Stimulated activated CD8-positive, alpha-beta memory T cell treated with anti-CD3 and anti-CD28 coated beads, Interleukin-7, amount 100 ng/mL, for 48 hours (primary cell): ENCODE measurements around the gene LIN37.
"Not testable (repeated sequence)": the region's sequence is repeated elsewhere in the genome, so short reads cannot be mapped to it uniquely, and the experiment has no call there.

ENCODE experiments used
- DNase-seq, 2 donors: peaks; one replicate each; pipeline ENCODE4 v3.0.0-alpha.2; 2020; ENCODE audit warnings: low read depth in 1 of 2; ENCODE audit errors: extremely low read depth in 1 of 2

The LIN37 gene

GRCh38 chr19:35719402-35720162 lies 28.8 kb upstream of the LIN37 start:
- no peak for DNase-seq

DNA sequence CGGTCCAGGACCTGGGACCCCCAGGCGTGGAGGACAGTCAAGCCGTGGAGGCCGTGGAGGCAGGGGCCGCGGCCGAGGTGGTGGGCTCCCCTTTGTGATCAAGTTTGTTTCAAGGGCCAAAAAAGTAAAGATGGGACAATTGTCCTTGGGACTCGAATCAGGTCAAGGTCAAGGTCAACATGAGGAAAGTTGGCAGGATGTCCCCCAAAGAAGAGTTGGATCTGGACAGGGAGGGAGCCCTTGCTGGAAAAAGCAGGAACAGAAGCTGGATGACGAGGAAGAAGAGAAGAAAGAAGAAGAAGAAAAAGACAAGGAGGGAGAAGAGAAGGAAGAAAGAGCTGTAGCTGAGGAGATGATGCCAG lies 28.2 kb upstream of the LIN37 start:
- DNase-seq: no peak

DNA sequence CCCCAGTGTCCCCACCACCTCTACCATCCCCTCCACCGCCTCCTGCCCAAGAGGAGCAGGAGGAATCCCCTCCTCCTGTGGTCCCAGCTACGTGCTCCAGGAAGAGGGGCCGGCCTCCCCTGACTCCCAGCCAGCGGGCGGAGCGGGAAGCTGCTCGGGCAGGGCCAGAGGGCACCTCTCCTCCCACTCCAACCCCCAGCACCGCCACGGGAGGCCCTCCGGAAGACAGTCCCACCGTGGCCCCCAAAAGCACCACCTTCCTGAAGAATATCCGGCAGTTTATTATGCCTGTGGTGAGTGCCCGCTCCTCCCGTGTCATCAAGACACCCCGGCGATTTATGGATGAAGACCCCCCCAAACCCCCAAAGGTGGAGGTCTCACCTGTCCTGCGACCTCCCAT lies 27.7 kb upstream of the LIN37 start:
- DNase-seq: no peak

- DNase-seq: no peak
Observed at GRCh38 chr19:35721374-35721773, 27.0 kb upstream of the LIN37 start.

DNA sequence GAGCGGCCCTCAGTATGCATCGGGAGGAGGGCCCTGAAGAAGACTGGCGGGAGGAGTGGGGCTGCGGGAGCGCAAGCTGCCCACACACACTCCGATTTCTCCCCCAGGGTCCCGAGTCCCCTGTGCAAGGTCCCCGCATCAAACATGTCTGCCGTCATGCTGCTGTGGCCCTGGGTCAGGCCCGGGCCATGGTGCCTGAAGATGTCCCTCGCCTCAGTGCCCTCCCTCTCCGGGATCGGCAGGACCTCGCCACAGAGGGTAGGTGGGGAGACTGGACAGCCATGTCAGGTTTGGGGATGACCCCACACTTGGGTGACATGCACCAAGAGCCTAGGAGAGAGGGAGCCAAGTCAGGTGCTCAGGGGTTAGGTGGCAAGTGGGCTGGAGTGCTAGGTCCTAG lies 25.9 kb upstream of the LIN37 start:
- no peak for DNase-seq

GRCh38 chr19:35722897-35723296 lies 25.5 kb upstream of the LIN37 start:
- no peak for DNase-seq

DNA sequence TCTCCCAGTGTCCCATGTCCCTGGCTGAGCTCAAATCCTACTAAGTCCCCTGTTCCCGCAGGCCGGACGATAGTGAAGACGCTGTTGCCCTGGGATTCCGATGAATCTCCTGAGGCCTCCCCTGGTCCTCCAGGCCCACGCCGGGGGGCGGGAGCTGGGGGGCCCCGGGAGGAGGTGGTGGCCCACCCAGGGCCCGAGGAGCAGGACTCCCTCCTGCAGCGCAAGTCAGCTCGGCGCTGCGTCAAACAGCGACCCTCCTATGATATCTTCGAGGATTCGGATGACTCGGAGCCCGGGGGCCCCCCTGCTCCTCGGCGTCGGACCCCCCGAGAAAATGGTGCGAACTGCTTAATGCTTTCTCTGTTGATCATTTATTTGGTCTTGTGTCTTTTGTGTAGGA lies 24.7 kb upstream of the LIN37 start:
- no peak for DNase-seq

DNA sequence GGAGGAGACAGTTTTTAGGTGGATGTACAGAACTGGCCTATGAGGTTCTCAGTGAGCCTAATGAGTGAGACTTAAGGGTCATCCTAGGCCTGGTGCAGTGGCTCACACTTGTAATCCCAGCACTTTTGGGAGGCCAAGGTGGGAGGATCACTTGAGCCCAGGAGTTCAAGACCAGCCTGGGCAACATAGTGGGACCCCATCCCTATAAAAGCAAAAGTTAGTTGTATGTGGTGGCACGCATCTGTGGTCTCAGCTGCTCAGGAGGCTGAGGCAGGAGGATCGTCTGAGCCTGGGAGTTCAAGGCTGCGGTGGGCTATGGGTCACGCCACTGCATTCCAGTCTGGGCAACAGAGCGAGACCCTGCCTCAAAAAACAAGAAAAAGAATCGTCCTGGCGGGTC lies 24.2 kb upstream of the LIN37 start:
- DNase-seq: not testable (repeated sequence)

DNA sequence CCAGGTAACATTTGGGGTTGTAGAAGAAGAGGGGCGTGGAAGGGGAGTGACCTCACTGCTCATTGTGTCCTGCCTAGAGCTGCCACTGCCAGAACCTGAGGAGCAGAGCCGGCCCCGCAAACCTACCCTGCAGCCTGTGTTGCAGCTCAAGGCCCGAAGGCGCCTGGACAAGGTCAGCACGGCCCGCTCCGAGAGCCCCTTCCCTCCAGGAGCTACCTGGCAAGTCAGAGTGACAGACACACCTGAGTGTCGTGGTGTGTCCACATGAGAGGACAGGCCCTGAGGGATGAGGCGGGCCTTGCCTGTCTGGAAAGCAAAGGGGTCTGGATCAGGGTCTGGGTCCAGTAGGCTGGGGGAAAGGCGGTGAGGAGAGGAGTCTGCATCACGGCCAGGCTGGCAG lies 23.8 kb upstream of the LIN37 start:
- no peak for DNase-seq

GRCh38 chr19:35725216-35725861 lies 23.0 kb upstream of the LIN37 start:
- no peak for DNase-seq

- no peak for DNase-seq
Observed at GRCh38 chr19:35727053-35727955, 21.1 kb upstream of the LIN37 start.

DNA sequence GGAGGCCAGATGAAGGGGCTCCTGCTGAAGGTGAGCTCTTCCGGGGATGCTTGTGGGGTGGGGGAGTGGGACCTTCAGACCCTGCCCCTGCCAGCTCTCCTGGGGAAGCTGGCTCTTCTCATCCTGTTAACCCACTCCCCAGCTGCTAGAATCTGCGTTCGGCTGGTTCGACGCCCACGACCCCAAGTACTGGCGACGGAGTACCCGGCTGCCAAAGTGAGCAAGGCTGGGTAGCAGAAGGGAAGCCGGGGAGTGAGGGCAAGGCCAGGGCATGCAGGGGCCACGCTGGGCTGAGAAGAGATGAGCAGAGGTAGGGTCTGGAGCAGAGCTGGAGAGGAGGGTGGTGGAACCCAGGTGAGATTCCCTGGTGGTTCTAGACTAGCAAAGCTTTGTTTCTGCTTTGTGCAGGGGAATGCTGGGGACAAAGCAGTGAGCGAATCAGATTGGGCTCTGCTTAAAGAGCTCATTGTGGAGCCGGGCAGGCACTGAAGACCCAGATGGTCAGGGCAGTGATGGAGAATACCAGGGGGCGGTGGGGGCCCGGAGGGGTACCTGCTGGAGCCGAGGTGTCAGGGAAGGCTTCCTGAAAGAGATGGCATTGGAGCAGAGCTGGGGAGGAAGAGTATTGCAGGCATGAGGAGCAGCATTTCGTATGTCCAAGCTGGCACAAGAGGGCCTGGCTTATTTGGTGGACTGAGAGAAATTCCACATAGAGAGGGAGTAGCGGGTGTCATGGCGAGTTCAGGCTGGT lies 20.2 kb upstream of the LIN37 start:
- DNase-seq: no peak

GRCh38 chr19:35729021-35729420 lies 19.4 kb upstream of the LIN37 start:
- DNase-seq: no peak

DNA sequence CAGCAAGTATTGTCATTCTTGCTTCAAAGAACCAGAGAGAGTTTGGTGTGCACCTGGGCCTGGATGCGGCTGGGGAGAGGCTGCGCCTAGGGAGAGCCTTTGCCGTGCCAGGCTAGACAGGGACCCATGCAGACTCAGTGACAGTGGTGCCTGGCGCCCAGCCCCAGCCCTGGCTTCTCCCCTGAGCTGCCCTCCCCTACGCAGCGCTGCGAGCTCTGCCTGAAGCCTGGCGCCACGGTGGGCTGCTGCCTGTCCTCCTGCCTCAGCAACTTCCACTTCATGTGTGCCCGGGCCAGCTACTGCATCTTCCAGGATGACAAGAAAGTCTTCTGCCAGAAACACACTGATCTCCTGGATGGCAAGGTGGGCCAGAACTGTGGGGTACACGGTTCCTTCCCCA lies 18.6 kb upstream of the LIN37 start:
- no peak for DNase-seq

GRCh38 chr19:35730326-35730725 lies 18.1 kb upstream of the LIN37 start:
- DNase-seq: no peak

GRCh38 chr19:35731353-35731752 lies 17.0 kb upstream of the LIN37 start:
- DNase-seq: no peak

DNA sequence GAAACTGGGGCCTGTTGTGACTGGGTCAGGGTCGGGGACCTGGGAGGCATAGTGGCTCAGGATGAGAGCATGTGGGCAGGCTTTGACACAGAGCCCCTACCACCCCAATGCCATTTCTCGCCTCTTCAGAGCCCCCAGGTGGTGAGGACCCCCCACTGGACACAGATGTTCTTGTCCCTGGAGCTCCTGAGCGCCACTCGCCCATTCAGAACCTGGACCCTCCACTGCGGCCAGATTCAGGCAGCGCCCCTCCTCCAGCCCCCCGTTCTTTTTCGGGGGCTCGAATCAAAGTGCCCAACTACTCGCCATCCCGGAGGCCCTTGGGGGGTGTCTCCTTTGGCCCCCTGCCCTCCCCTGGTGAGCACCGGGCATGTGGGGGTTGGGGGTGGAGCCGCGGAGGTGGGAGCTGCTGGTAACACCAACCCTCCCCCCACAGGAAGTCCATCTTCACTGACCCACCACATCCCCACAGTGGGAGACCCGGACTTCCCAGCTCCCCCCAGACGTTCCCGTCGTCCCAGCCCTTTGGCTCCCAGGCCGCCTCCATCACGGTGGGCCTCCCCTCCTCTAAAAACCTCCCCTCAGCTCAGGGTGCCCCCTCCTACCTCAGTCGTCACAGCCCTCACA lies 16.5 kb upstream of the LIN37 start:
- no peak for DNase-seq

- no peak for DNase-seq
Observed at GRCh38 chr19:35732540-35733179, 15.7 kb upstream of the LIN37 start.

DNA sequence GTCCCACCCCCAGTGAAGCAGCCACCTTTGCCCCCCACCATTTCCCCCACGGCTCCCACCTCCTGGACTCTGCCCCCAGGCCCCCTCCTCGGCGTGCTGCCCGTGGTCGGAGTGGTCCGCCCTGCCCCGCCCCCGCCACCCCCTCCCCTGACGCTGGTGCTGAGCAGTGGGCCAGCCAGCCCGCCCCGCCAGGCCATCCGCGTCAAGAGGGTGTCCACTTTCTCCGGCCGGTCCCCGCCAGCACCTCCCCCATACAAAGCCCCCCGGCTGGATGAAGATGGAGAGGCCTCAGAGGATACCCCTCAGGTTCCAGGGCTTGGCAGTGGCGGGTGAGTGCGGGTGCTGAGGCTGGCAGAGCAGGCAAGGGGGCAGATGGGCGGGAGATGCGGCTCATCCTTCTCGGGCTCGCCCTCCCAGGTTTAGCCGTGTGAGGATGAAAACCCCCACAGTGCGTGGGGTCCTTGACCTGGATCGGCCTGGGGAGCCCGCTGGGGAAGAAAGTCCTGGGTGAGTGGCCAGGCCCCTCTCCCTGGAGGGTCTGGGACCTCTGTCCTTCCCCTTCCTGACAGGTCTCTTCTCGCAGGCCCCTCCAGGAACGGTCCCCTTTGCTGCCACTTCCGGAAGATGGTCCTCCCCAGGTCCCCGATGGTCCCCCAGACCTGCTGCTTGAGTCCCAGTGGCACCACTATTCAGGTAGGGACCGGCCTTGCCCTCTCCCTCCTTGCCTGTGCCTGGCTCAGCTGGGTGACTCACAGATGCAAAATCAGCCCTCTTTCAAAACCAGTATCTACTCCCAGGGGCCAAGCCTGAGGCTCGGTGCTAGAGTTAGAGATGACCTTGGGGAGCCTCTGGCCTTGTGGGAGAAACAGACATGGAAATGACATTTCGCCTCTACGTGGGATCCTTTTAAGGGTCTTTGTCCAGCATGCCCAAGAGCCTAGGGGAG lies 14.9 kb upstream of the LIN37 start:
- no peak for DNase-seq
